Measurements from ENCODE around the gene SMAD2.
"Not testable (repeated sequence)": the region's sequence is repeated elsewhere in the genome, so short reads cannot be mapped to it uniquely, and the experiment has no call there.

Gene SMAD2

DNA sequence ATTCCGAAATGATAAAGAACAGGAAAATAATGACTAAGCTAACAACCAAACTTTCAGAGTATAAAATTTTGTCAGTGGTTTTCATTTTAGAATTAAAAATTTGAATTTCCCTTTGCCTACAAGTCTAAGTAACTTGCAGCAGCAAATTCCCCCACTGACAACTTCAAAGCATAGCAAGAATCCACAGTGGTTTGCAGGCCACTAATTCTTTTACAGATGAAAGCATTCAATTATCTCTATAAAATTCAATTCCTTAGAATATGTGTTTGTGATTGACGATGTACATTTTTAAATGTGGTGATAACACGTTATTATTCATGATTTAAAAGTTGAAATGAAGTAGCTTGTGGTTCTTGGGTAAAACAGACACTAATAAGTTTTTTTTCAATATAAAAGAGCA lies 100.6 kb downstream of the SMAD2 start:
- no peak for ATAC-seq
- TF ChIP-seq, protein P1, sequence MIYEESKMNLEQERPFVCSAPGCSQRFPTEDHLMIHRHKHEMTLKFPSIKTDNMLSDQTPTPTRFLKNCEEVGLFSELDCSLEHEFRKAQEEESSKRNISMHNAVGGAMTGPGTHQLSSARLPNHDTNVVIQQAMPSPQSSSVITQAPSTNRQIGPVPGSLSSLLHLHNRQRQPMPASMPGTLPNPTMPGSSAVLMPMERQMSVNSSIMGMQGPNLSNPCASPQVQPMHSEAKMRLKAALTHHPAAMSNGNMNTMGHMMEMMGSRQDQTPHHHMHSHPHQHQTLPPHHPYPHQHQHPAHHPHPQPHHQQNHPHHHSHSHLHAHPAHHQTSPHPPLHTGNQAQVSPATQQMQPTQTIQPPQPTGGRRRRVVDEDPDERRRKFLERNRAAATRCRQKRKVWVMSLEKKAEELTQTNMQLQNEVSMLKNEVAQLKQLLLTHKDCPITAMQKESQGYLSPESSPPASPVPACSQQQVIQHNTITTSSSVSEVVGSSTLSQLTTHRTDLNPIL (CRISPR knock-in tag; IDR thresholded peaks at IDR 0.05; ENCODE audit: low read depth): no peak
- TF ChIP-seq SNAI2 (CRISPR knock-in tag; IDR thresholded peaks at IDR 0.05) (no peak), TCF4 (CRISPR knock-in tag; IDR thresholded peaks at IDR 0.05; ENCODE audit: borderline replicate concordance) (no peak), ISL1 (CRISPR knock-in tag; IDR thresholded peaks at IDR 0.05) (no peak), ZNF70 (CRISPR knock-in tag; IDR thresholded peaks at IDR 0.05) (no peak), TOX (CRISPR knock-in tag; IDR thresholded peaks at IDR 0.05; ENCODE audit: borderline replicate concordance) (no peak), OSR1 (CRISPR knock-in tag; IDR thresholded peaks at IDR 0.05) (no peak), ZNF8 (CRISPR knock-in tag; IDR thresholded peaks at IDR 0.05) (no peak), ZFP3 (CRISPR knock-in tag; IDR thresholded peaks at IDR 0.05) (no peak), RARB (CRISPR knock-in tag; IDR thresholded peaks at IDR 0.05) (no peak), ESRRG (CRISPR knock-in tag; IDR thresholded peaks at IDR 0.05) (no peak), ZNF565 (CRISPR knock-in tag; conservative IDR thresholded peaks at IDR 0.05; ENCODE audit: low read depth) (no peak), ZFP30 (CRISPR knock-in tag; IDR thresholded peaks at IDR 0.05) (no peak)
- TF ChIP-seq, protein P2, sequence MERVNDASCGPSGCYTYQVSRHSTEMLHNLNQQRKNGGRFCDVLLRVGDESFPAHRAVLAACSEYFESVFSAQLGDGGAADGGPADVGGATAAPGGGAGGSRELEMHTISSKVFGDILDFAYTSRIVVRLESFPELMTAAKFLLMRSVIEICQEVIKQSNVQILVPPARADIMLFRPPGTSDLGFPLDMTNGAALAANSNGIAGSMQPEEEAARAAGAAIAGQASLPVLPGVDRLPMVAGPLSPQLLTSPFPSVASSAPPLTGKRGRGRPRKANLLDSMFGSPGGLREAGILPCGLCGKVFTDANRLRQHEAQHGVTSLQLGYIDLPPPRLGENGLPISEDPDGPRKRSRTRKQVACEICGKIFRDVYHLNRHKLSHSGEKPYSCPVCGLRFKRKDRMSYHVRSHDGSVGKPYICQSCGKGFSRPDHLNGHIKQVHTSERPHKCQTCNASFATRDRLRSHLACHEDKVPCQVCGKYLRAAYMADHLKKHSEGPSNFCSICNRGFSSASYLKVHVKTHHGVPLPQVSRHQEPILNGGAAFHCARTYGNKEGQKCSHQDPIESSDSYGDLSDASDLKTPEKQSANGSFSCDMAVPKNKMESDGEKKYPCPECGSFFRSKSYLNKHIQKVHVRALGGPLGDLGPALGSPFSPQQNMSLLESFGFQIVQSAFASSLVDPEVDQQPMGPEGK (CRISPR knock-in tag; IDR thresholded peaks at IDR 0.05; ENCODE audit: borderline replicate concordance): no peak
- TF ChIP-seq, protein P3, sequence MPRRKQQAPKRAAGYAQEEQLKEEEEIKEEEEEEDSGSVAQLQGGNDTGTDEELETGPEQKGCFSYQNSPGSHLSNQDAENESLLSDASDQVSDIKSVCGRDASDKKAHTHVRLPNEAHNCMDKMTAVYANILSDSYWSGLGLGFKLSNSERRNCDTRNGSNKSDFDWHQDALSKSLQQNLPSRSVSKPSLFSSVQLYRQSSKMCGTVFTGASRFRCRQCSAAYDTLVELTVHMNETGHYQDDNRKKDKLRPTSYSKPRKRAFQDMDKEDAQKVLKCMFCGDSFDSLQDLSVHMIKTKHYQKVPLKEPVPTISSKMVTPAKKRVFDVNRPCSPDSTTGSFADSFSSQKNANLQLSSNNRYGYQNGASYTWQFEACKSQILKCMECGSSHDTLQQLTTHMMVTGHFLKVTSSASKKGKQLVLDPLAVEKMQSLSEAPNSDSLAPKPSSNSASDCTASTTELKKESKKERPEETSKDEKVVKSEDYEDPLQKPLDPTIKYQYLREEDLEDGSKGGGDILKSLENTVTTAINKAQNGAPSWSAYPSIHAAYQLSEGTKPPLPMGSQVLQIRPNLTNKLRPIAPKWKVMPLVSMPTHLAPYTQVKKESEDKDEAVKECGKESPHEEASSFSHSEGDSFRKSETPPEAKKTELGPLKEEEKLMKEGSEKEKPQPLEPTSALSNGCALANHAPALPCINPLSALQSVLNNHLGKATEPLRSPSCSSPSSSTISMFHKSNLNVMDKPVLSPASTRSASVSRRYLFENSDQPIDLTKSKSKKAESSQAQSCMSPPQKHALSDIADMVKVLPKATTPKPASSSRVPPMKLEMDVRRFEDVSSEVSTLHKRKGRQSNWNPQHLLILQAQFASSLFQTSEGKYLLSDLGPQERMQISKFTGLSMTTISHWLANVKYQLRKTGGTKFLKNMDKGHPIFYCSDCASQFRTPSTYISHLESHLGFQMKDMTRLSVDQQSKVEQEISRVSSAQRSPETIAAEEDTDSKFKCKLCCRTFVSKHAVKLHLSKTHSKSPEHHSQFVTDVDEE (CRISPR knock-in tag; IDR thresholded peaks at IDR 0.05): no peak

DNA sequence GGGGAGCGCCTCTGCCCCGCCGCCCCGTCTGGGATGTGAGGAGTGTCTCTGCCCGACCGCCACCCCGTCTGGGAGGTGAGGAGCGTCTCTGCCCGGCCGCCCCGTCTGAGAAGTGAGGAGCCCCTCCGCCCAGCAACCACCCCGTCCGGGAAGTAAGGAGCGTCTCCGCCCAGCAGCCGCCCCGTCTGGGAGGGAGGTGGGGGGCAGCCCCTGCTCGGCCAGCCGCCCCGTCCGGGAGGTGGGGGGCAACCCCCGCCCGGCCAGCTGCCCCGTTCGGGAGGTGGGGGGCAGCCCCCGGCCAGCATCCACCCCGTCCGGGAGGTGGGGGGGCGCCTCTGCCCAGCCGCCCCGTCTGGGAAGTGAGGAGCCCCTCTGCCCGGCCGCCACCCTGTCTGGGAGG lies 102.4 kb downstream of the SMAD2 start:
- ATAC-seq: not testable (repeated sequence)

DNA sequence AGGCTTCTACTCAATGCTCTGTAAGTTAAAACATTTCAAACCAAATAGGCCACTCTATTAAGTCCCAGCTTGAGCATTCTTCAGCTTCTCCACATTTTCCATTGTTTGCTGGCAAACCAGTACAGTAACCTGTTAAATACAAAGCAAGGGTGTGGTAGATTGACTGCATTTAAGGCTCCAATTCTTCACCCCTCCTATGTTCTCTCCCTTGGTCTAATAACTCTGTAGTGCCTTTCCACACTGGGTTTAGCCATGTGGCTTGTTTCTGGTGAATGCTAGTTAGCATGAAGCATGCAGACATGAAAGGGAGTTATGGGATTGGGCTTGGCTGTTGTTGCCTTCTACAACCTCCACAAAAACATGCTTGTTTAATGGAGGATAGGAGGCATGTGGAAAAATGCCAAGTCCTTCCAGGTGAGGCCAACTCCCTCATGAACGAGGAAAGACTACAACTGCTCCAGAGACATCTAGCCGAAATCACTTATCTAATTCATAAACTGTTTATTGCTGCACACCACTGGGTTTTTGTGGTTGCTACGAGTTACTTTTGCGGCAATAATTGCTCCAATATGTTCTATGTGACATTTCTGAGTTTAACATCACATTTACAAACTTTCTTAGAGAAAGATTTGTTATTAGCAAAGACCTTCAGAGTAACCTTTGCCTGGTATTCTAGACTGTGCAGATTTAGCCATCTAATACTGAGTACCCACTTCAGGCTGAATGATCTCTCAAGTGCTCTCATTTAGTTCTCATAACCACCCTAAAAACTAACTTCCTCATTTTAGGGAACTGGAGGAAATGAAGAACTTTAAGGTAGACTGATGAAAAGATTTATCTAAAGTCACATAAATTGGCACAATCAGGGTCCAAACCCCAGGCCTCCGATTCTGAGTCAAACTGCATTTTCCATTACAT lies 104.0 kb downstream of the SMAD2 start:
- ATAC-seq: no peak
- TF ChIP-seq GLIS3 (CRISPR knock-in tag; IDR thresholded peaks at IDR 0.05): no peak
- no peak for TF ChIP-seq ZNF565 (CRISPR knock-in tag; conservative IDR thresholded peaks at IDR 0.05; ENCODE audit: low read depth)
- TF ChIP-seq, protein P4, sequence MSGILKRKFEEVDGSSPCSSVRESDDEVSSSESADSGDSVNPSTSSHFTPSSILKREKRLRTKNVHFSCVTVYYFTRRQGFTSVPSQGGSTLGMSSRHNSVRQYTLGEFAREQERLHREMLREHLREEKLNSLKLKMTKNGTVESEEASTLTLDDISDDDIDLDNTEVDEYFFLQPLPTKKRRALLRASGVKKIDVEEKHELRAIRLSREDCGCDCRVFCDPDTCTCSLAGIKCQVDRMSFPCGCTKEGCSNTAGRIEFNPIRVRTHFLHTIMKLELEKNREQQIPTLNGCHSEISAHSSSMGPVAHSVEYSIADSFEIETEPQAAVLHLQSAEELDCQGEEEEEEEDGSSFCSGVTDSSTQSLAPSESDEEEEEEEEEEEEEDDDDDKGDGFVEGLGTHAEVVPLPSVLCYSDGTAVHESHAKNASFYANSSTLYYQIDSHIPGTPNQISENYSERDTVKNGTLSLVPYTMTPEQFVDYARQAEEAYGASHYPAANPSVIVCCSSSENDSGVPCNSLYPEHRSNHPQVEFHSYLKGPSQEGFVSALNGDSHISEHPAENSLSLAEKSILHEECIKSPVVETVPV (CRISPR knock-in tag; IDR thresholded peaks at IDR 0.05): no peak
- TF ChIP-seq SNAI2 (CRISPR knock-in tag; IDR thresholded peaks at IDR 0.05): no peak
- TF ChIP-seq ISL1 (CRISPR knock-in tag; IDR thresholded peaks at IDR 0.05): no peak
- TF ChIP-seq TCF4 (CRISPR knock-in tag; IDR thresholded peaks at IDR 0.05; ENCODE audit: borderline replicate concordance): no peak
- TF ChIP-seq, protein P1 (CRISPR knock-in tag; IDR thresholded peaks at IDR 0.05; ENCODE audit: low read depth): no peak
- no peak for TF ChIP-seq ZFP3 (CRISPR knock-in tag; IDR thresholded peaks at IDR 0.05)
- TF ChIP-seq, protein P2 (CRISPR knock-in tag; IDR thresholded peaks at IDR 0.05; ENCODE audit: borderline replicate concordance): no peak
- TF ChIP-seq, protein P3 (CRISPR knock-in tag; IDR thresholded peaks at IDR 0.05): no peak
- TF ChIP-seq OSR1 (CRISPR knock-in tag; IDR thresholded peaks at IDR 0.05): no peak
- no peak for TF ChIP-seq ESRRG (CRISPR knock-in tag; IDR thresholded peaks at IDR 0.05)
- no peak for TF ChIP-seq ZNF8 (CRISPR knock-in tag; IDR thresholded peaks at IDR 0.05)
- TF ChIP-seq BACH2 (CRISPR knock-in tag; IDR thresholded peaks at IDR 0.05; ENCODE audit: borderline replicate concordance): no peak
- TF ChIP-seq, protein P5, sequence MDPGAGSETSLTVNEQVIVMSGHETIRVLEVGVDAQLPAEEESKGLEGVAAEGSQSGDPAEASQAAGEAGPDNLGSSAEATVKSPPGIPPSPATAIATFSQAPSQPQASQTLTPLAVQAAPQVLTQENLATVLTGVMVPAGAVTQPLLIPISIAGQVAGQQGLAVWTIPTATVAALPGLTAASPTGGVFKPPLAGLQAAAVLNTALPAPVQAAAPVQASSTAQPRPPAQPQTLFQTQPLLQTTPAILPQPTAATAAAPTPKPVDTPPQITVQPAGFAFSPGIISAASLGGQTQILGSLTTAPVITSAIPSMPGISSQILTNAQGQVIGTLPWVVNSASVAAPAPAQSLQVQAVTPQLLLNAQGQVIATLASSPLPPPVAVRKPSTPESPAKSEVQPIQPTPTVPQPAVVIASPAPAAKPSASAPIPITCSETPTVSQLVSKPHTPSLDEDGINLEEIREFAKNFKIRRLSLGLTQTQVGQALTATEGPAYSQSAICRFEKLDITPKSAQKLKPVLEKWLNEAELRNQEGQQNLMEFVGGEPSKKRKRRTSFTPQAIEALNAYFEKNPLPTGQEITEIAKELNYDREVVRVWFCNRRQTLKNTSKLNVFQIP (CRISPR knock-in tag; IDR thresholded peaks at IDR 0.05; ENCODE audit: borderline replicate concordance, low read depth): no peak

Measured in SK-N-SH treated with all-trans-retinoic acid at 6 μM for 48 hours (cell line).